A549 (cell line): ENCODE results near the gene SENP7. TPM values are rescaled to one million over a fixed set of nuclear protein-coding genes. Genes with fewer than 3 reads are reported as not detected.
"Not testable (repeated sequence)": the region's sequence is repeated elsewhere in the genome, so short reads cannot be mapped to it uniquely, and the experiment has no call there.

Experiments used
- ATAC-seq, 2 experiments: fragments of 200-7000 bp in 1 of 2; fragments of >200 bp in 1 of 2; cut with Nextera tagmentation in 1 of 2; cut with Tn5 transposase in 1 of 2; 3 replicates each; pipeline versions ENCODE4 v1.8.0 to v1.9.1; 2018 to 2020; ENCODE audit warnings: mild to moderate bottlenecking in 1 of 2, moderate library complexity in 1 of 2
- CTCF ChIA-PET: fragments of 300-600 bp; sonication (Branson Sonifier 250); formaldehyde crosslinking; extraction: SDS; loops from one replicate; lab custom pipeline; 2021; ENCODE audit warnings: antibody characterized with exemption, inconsistent platforms; lab: Yijun Ruan, JAX
- POLR2A ChIA-PET: fragments of 350-600 bp; formaldehyde crosslinking; extraction: SDS; loops from one replicate; lab custom pipeline; 2021; ENCODE audit warnings: antibody characterized with exemption, inconsistent platforms; lab: Yijun Ruan, JAX
- DNase-seq, 2 experiments: peaks; one replicate each; pipeline versions ENCODE4 v3.0.0 to v3.0.0-alpha.2; 2011 to 2016; ENCODE audit warnings: low read depth in 1 of 2, low spot score in 1 of 2
- FAIRE-seq: peaks from 2 replicates; lab custom pipeline; 2011; peaks lifted over from hg19 to GRCh38; lab: Jason Lieb, UNC
- H3K27ac ChIP-seq, 2 experiments: fragments of >200 bp; sonication (Bioruptor Twin); formaldehyde crosslinking; 3 replicates each; pipeline ENCODE4 v1.5.1; 2016 to 2017
- H3K4me1 ChIP-seq: fragments of >200 bp; sonication (Bioruptor Twin); formaldehyde crosslinking; 3 replicates; pipeline ENCODE4 v1.6.1; 2016
- H3K4me2 ChIP-seq: fragments of >200 bp; sonication (Bioruptor Twin); formaldehyde crosslinking; 3 replicates; pipeline ENCODE4 v1.6.1; 2016
- H3K4me3 ChIP-seq: fragments of >200 bp; sonication (Bioruptor Twin); formaldehyde crosslinking; 3 replicates; pipeline ENCODE4 v1.5.1; 2016
- H3K9me3 ChIP-seq: fragments of >200 bp; sonication (Bioruptor Twin); formaldehyde crosslinking; 3 replicates; pipeline ENCODE4 v1.6.1; 2016
- BHLHE40 ChIP-seq: IDR thresholded peaks from 2 replicates; pipeline ENCODE4 v1.6.1; 2012; ENCODE audit warnings: low read depth, low read length, inconsistent platforms
- CBX2 ChIP-seq: fragments of 200-600 bp; sonication (generic); IDR thresholded peaks from 2 replicates; pipeline ENCODE4 v1.6.1; 2016; ENCODE audit warnings: low read depth, mild to moderate bottlenecking, borderline replicate concordance
- CTCF ChIP-seq: fragments of >200 bp; sonication (Bioruptor Twin); formaldehyde crosslinking; IDR thresholded peaks from 3 replicates; pipeline ENCODE4 v1.5.1; 2016
- EHMT2 ChIP-seq: fragments of 200-600 bp; sonication (generic); IDR thresholded peaks from 2 replicates; pipeline ENCODE4 v1.6.1; 2016; ENCODE audit warnings: antibody characterized with exemption, low read depth, mild to moderate bottlenecking, moderate library complexity
- ELK1 ChIP-seq: fragments of 150-350 bp; IDR thresholded peaks from 2 replicates; pipeline ENCODE4 v1.6.1; 2014; ENCODE audit warnings: low read depth, mild to moderate bottlenecking, low read length
- EP300 ChIP-seq, 2 experiments: fragments of >200 bp; sonication (Bioruptor Twin); formaldehyde crosslinking; IDR thresholded peaks; 2 replicates in 1 of 2; 3 replicates in 1 of 2; pipeline ENCODE4 v1.6.1; 2016 to 2017
- ESRRA ChIP-seq: fragments of 150-350 bp; IDR thresholded peaks from 2 replicates; pipeline ENCODE4 v1.6.1; 2014; ENCODE audit warnings: mild to moderate bottlenecking, low read length, borderline replicate concordance
- FOSL2 ChIP-seq, 2 experiments: fragments of 450-650 bp in 1 of 2; fragments of >200 bp in 1 of 2; sonication (Bioruptor Twin) in 1 of 2; formaldehyde crosslinking; IDR thresholded peaks; 2 replicates each; pipeline versions ENCODE4 v1.5.0 to v1.6.1; 2016 to 2020; ENCODE audit warnings: mild to moderate bottlenecking in 1 of 2, moderate library complexity in 1 of 2
- GATA3 ChIP-seq: IDR thresholded peaks from 2 replicates; pipeline ENCODE4 v1.6.1; 2012; ENCODE audit warnings: borderline replicate concordance
- HEYL ChIP-seq: fragments of 250-450 bp; sonication (Bioruptor Pico); IDR thresholded peaks from 2 replicates; pipeline ENCODE4 v1.8.0; 2021; ENCODE audit warnings: mild to moderate bottlenecking, moderate library complexity
- HMGXB4 ChIP-seq: fragments of 250-450 bp; sonication (Bioruptor Pico); IDR thresholded peaks from 2 replicates; pipeline ENCODE4 v1.5.0; 2021; ENCODE audit warnings: mild to moderate bottlenecking, moderate library complexity, borderline replicate concordance
- HOXB5 ChIP-seq: fragments of 250-450 bp; sonication (Bioruptor Pico); IDR thresholded peaks from 2 replicates; pipeline ENCODE4 v1.5.0; 2020; ENCODE audit warnings: mild to moderate bottlenecking, moderate library complexity
- MAFK ChIP-seq: fragments of 450-650 bp; IDR thresholded peaks from 2 replicates; pipeline ENCODE4 v1.6.1; 2014; ENCODE audit not compliant: partially characterized antibody
- NPAS2 ChIP-seq: fragments of 250-450 bp; sonication (Bioruptor Pico); IDR thresholded peaks from 2 replicates; pipeline ENCODE4 v1.8.0; 2022; ENCODE audit warnings: mild to moderate bottlenecking, moderate library complexity, borderline replicate concordance
- RARB ChIP-seq: fragments of 250-450 bp; sonication (Bioruptor Pico); IDR thresholded peaks from 2 replicates; pipeline ENCODE4 v1.8.0; 2021; ENCODE audit warnings: mild to moderate bottlenecking, moderate library complexity
- REST ChIP-seq: fragments of 200-600 bp; sonication (generic); IDR thresholded peaks from 2 replicates; pipeline ENCODE4 v1.6.1; 2016; ENCODE audit warnings: antibody characterized with exemption, mild to moderate bottlenecking, moderate library complexity
- USF2 ChIP-seq: fragments of 450-650 bp; IDR thresholded peaks from 2 replicates; pipeline ENCODE4 v1.6.1; 2014; ENCODE audit warnings: antibody characterized with exemption
- ZFP36 ChIP-seq: fragments of 450-650 bp; IDR thresholded peaks from 2 replicates; pipeline ENCODE4 v1.6.1; 2014; ENCODE audit warnings: borderline replicate concordance; ENCODE audit not compliant: partially characterized antibody
- ZNF302 ChIP-seq: fragments of 250-450 bp; sonication (Bioruptor Pico); IDR thresholded peaks from 2 replicates; pipeline ENCODE4 v1.9.0; 2021; ENCODE audit warnings: inconsistent platforms, mild to moderate bottlenecking, moderate library complexity
- WGBS: methylation state at CpG from one replicate; pipeline ENCODE4 v1.1.6; 2017; ENCODE audit errors: missing lambda C conversion rate; 5-methylcytosine and 5-hydroxymethylcytosine counted together
- polyA plus RNA-seq, 4 experiments: library from polyadenylated mRNA; depleted of rRNA in 3 of 4; stranded (reverse); fragments of >200 nt; fragmentation: RNase III in 1 of 4; extraction: RNeasy Plus Mini Kit Qiagen cat#74134 plus additional on column Dnase treatment in 1 of 4; gene quantifications; 2 replicates in 3 of 4; 3 replicates in 1 of 4; pipeline ENCODE4 v1.2.3, GENCODE V29; 2011 to 2017

The SENP7 gene
- polyA plus RNA-seq, 2 of the 4 experiments (the other 2 are of a cell fraction), result 3.1 to 10.3 TPM

GRCh38 chr3:101544161-101544850 is 31.3 kb upstream of the SENP7 start:
- TF ChIP-seq FOSL2 (IDR thresholded peaks at IDR 0.05) (no peak), FOSL2 (CRISPR knock-in tag; IDR thresholded peaks at IDR 0.05) (no peak)
- H3K27ac ChIP-seq, result no peak overlapping the region
- POLR2A ChIA-PET, result no interaction called here
- no peak for DNase-seq
- H3K9me3 ChIP-seq, result no peaks in the 10 kb centered on the region
- H3K4me1 ChIP-seq, result no peaks in the 10 kb centered on the region
- H3K4me3 ChIP-seq, result no peak overlapping the region
- WGBS, result 24% methylated on average over 1 of the region's 1 CpG
- CTCF ChIA-PET, result interaction anchor here (1.3 kb wide), 1 partner anchor 11 kb away, joined by 3 read pairs; no protein-coding TSS in a partner anchor
- no peak overlapping the region for H3K4me2 ChIP-seq
- FAIRE-seq, result no peak
- no peak for ATAC-seq

- FAIRE-seq, result no peak
- no peak for TF ChIP-seq ESRRA
- TF ChIP-seq MAFK, result no peak
- no peak for TF ChIP-seq FOSL2 (IDR thresholded peaks at IDR 0.05)
- TF ChIP-seq FOSL2 (CRISPR knock-in tag; IDR thresholded peaks at IDR 0.05), result no peak
- TF ChIP-seq EHMT2, result no peak
- TF ChIP-seq GATA3, result no peak
- TF ChIP-seq CBX2, result no peak
- no peak for TF ChIP-seq RARB (CRISPR knock-in tag)
- TF ChIP-seq NPAS2, result no peak
- no peak for TF ChIP-seq USF2
- TF ChIP-seq HOXB5 (CRISPR knock-in tag), result no peak
- TF ChIP-seq BHLHE40, result no peak
- TF ChIP-seq ZNF302, result no peak
- no peak for TF ChIP-seq ZFP36
- H3K9me3 ChIP-seq, result no peaks in the 10 kb centered on the region
- no peak for DNase-seq
- no peak overlapping the region for H3K4me3 ChIP-seq
- CTCF ChIA-PET, result interaction anchor here (0.8 kb wide), 1 partner anchor 15 kb away, joined by 3 read pairs; no protein-coding TSS in a partner anchor
- H3K4me1 ChIP-seq, result no peaks in the 10 kb centered on the region
- H3K27ac ChIP-seq, result no peak overlapping the region
- H3K4me2 ChIP-seq, result no peak overlapping the region
- ATAC-seq, result no peak
- POLR2A ChIA-PET, result no interaction called here
Measured at GRCh38 chr3:101542957-101543356, 29.9 kb upstream of the SENP7 start.

DNA sequence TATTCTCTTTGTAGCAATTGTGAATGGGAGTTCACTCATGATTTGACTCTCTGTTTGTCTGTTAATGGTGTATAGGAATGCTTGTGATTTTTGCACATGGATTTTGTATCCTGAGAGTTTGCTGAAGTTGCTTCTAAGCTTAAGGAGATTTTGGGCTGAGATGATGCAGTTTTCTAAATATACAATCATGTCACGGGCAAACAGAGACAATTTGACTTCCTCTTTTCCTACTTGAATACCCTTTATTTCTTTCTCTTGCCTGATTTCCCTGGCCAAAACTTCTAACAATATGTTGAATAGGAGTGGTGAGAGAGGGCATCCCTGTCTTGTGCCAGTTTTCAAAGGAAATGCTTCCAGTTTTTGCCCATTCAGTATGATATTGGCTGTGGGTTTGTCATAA is 23.9 kb upstream of the SENP7 start:
- H3K4me2 ChIP-seq, FAIRE-seq, CTCF ChIA-PET, H3K27ac ChIP-seq, POLR2A ChIA-PET, ATAC-seq, H3K4me3 ChIP-seq, H3K4me1 ChIP-seq, H3K9me3 ChIP-seq, DNase-seq: not testable (repeated sequence)
- 47% methylated on average over 1 of the region's 1 CpG for WGBS

GRCh38 chr3:101536266-101536665 is 23.3 kb upstream of the SENP7 start:
- H3K27ac ChIP-seq, result no peak overlapping the region
- FAIRE-seq, result no peak
- 50% methylated on average over 1 of the region's 1 CpG for WGBS
- no peaks in the 10 kb centered on the region for H3K4me1 ChIP-seq
- H3K9me3 ChIP-seq, result no peaks in the 10 kb centered on the region
- no peak for TF ChIP-seq HEYL (CRISPR knock-in tag)
- no peak for TF ChIP-seq ELK1
- no peak for TF ChIP-seq CTCF
- TF ChIP-seq HMGXB4, result no peak
- TF ChIP-seq GATA3, result no peak
- TF ChIP-seq REST, result no peak
- no peak for TF ChIP-seq EP300 (IDR thresholded peaks at IDR 0.05)
- POLR2A ChIA-PET, result no interaction called here
- no peak for ATAC-seq
- CTCF ChIA-PET, result interaction anchor here (0.9 kb wide), 1 partner anchor 102 kb away, joined by 3 read pairs; no protein-coding TSS in a partner anchor
- no peak overlapping the region for H3K4me2 ChIP-seq
- no peak overlapping the region for H3K4me3 ChIP-seq
- DNase-seq, result no peak
